ENCODE data around the gene SBNO2.
"Not testable (repeated sequence)": the region's sequence is repeated elsewhere in the genome, so short reads cannot be mapped to it uniquely, and the experiment has no call there.

Gene SBNO2

DNA sequence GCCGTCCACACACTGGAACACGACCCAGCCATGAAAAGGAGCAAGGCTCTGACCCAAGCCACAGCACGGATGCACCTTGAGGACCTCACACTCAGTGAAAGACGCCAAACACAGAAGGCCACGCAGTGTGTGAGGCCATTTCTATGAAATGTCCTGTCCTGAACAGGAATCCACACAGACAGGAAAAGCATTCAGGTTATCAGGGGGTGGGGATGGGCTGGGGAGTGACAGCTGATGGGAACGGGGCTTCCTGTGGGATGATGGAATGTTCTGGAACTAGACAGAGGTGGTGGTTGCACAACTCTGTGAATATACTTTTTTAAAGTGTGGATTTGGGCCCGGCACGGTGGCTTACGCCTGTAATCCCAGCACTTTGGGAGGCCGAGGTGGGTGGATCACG, 39.6 kb downstream of the SBNO2 start:
- DNase-seq (ENCODE audit: low spot score) = no peak

DNA sequence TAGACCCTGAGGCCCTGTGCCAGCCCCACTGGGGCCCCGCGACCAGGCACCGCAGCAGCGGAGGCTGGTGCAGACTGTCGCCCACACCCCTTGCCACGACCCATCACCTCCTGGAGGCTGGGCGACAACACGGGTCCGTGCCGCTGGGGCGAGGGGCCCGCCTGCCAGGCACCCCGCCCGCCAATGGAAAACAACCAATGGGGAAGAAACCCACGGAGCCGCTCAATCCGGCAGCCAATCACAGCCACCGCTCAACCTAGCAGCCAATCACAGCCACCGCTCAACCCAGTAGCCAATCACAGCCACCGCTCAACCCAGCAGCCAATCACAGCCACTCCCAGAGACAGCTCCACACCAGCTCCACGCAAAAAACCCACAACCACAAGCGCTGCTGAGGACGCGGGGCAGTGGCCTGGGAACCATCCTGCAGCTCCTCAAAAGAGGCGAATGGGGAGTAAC, 40.6 kb downstream of the SBNO2 start:
- peak; percentile 84 for DNase-seq (ENCODE audit: low spot score)

DNA sequence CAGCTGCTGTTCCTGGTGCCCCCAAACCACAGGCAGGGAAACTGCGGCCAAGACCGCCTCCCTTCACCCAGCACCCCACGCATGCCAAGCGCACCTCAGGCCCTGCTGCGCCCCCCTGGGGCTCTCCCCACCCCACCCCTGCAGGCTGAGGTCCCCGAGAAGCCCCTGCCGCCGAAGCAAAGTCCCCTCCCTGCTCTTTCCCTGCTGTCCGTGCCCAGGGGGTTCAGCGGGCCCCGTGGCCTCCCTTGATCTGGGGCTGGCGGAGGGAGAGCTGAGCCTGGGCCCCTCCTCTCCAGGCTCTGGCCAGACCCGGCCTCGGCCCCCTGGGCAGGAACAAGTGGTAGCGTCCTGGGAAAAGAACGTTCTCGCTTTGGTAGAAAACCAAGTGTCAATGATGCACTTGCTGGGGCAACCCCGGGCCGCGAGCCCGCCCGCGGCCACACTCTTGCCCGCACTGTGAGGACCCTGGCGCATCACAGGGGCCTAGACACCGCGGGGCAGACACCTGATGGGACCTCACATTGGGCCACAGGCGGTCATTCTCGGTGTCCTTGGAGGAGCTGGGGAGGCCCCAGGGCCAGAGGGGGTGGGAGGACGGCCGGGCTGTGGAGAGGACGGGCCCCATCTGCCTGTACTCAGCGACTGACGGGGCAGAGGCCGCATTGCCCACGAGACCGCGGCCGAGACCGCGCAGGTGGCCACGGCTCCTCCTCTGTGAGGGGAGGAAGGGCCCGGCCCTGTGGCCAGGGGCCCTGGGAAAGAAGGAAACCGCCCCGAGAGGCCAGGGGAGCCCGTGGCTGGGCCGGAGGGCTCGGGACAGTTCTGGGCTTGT, 41.3 kb downstream of the SBNO2 start:
- DNase-seq (ENCODE audit: low spot score) = no peak

DNA sequence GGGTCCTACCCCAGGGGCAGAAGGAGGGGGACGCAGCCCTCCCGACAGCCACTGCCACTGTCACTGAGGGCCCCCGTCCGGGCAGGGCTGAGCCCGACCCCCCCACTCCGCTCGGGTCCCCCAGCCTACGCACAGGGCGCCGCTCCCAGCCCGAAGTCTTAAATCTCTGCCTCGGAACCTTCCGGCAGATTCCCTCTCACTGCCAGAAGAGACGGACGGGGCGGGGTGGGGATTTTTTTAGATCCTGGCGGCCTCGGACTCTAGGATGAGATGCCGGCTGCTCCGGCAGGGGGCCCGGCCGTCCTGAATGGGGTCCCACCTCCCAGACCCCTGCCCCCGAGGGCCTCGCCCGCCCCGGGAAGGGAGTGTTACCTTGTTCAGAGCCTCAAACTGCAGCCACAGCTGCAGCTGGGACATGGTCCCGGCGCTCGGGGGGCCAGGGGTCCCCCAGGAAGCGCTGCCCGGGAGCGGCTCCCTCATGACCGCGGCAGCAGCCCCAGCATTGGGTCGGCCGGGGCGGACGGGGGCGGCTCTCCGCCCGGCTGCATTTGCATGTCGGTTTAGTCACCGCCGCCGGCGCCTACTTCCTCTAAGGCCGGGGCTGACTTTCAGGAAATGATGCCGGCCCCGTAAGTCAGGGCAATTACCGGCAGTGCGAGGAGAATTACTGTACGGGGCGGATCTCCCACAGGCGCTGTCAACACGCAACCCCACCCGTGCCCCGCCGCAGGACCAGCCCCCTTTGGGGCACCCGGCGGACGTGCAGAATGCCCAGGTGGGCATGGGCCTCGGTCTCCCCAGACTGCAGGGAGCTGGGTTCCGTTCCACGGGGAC, 42.1 kb downstream of the SBNO2 start:
- DNase-seq (ENCODE audit: low spot score) = peak; percentile 87

DNA sequence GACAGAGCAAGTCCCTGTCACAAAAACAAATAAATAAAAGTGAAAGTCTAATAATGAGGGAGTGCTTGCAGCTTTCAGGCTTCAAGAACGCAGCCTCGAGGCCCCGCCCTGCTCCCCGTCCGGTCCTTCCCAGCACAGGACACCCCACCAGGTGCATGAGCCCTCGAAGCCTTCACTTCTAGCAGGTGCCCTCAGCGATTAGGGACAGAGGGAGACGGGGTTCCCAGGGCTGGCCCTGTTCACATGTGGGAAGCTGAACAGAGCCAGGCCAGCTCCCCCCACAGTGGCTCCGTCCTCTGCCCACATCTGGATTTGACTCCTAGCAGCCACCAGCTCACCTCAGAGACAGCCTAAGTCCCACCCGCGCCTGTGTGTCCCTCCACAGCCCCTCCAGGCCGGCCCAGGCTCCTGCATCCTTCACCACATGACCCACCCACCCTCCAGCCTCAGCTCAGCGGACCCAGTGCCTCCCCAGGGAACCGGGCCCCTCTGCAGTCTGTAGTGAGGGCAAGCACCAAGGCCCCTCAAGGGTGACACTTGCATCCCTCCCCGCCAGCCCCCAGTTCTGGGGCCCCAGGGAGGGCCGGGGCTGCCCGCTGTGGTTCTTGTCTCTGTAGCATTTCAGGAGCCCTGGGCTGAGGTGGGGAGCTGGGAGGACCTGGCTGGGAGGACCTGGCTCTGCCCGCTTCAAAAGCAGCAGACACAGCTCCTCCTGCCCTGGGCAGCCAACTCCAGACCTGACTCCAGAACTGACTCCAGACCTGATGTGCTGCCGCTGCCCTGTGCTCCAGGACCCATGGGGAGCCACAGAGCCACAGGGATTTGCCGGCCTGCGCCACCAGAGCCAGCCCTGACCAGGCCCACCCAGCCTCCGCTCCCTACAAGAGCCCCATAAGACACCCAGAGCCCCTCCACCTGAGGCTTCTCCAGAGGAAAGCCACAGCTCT, 43.0 kb downstream of the SBNO2 start:
- peak; percentile 51 for DNase-seq (ENCODE audit: low spot score)

DNA sequence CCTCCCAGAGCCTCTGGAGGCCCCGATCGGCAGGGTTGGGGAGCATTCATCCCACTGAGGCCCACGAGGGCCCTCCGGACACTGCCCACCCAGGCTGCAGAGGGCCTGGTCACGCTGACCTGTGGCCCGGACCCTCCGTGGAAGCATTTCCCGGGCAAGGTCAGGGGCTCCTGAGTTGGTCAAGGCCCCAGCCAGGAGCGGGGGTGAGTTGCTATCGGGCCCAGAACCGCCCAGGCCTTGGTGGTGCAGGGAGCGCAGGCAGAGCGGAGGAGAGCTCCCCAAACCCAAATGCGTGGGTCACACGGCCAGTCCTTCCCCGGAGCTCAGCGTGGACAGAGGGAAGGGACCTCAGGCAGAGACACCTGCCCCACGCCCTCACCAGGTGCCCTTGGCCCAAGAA, 44.5 kb downstream of the SBNO2 start:
- no peak for DNase-seq (ENCODE audit: low spot score)

DNA sequence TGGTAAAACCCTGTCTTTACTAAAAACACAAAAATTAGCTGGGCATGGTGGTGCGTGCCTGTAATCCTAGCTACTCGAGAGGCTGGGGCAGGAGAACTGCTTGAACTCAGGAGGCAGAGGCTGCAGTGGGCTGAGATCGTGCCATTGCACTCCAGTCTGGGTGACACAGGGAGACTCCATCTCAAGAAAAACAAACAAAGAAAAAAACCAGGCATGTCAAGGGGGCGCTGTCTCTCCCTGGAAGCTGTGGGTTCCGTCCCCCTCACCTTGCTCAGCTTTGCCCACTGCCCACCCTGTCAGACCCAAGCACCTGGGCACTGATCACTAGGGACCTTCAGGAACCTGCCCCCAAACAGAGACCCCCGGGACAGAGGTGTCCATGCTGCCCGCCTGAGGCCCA, 45.0 kb downstream of the SBNO2 start:
- not testable (repeated sequence) for DNase-seq (ENCODE audit: low spot score)

DNA sequence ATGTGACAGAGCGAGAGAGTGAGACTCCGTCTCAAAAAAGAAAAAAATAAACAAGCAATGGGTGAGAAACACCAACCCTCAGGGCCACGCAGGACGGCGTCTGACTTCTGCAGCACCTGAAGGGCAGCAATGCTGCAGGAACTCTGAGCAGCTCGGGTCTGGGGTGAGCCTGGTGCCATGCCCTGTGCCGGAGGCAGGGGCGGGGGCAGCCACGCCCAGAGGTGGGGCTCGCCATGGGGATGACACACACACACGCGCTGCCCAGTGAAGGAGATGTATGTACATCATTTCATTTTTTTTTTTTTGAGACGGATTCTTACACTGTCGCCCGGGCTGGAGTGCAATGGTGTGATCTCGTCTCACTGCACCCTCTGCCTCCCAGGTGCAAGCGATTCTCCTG, 46.0 kb downstream of the SBNO2 start:
- DNase-seq (ENCODE audit: low spot score) = no peak

DNA sequence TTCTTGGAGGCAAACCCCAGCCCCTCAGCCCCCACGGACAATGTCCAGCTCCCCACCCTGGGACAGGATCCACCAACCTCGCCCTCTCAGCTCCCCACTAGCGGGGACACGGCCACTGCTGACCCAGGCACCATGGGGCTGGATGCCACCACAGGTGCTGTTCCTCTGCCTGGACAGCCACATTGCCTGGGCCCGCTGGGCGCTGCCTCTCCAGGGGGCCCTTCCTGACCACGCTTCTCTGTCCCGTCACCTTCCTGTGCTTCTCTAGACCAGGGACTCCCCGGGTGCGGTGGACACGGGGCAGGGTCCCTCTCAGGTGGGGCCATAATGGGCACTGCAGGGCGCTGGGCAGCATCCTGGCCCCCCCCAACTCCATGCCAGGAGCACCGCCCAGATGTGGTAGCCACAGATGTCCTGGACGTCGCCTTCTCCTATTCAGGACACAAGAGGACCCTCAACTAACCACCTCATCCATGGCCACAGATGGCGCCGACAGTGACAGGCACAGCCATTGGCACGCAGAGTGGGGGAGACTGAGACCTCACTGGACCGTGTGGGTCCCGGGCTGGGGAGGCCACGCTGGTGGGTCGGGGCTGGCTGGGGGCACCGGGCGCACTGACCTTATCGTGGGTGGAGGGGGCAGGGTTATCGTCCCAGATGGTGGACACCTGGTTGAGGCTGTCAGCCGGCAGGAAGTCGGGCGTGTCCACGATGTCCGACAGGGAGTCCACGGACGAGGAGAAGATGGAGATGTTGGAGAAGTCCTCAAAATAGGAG, 46.9 kb downstream of the SBNO2 start:
- DNase-seq (ENCODE audit: low spot score) = no peak

DNA sequence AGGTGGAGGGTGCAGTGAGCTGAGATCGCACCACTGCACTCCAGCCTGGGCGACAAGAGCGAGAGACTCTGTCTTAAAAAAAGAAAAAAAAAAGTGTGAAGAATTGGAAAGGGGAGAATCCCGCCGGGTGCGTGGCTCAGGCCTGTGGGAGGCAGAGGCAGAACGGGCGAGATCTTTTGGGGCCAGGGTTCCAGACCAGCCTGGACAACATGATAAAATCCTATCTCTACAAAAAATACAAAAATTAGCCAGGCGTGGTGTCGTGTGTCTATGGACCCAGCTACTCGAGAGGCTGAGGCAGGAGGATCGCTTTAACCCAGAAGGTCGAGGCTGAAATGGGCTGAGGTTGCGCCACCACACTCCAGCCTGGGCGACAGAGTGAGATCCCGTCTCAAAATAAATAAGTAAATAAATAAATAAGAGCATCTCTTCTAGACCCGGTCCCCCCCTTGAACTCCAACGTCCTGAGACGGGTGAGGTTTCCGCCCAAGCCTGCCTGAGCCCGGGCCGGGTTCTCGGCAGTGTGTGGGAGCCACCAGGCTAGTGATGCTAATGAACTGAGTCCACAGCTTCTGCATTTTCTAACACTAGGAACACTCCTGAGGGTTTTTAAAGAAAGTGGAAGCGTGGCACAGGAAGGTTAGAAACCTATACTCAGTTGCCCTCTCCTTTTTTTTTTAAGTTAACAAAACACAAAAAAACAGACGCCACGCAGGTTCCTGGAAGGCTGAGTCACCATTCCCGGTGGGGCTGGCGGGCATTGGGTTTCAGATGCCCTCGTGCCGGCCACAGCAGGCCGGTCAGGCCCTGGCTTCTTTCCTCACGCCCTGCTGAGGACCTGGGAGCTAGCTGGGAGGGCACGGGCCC, 48.2 kb downstream of the SBNO2 start:
- no peak for DNase-seq (ENCODE audit: low spot score)

DNA sequence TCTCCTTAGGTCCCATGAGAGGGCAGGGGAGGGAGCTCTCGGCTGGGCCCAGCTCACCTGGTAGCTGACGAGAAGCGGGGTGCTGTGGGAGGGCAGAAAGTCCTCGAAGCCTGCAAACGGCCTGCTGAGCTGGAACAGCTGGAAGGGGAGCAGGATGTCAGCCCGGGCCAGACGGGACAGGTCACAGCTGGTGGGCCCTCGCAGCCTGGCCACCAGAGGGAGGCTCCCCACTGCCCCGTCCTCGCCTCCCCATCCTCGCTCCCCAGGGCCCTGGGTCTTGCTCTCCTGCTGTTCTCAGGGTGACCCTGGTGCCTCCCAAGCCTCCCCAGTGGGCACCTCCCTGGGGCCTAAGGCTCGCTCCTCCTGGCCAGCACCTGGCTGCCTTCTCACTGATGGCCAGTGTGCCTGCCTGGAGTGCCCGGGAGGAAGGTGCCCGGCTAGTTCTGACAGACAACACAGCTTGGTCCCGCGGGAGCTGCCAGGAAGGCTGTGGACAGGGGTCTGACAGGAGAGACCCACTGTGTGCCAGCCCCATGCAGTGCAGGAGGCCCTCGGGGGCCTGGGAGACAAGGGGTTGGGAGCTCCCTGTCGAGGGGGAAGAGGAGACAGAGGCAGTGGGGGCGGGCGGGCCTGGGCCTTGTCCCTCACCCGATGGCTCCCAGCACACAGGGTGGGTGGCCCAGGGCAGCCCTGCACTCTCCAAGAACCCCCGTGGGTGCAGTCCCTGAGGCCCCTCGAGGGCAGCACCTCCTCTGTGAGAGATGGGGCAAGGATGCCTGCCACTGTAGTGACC, 50.0 kb downstream of the SBNO2 start:
- no peak for DNase-seq (ENCODE audit: low spot score)

DNA sequence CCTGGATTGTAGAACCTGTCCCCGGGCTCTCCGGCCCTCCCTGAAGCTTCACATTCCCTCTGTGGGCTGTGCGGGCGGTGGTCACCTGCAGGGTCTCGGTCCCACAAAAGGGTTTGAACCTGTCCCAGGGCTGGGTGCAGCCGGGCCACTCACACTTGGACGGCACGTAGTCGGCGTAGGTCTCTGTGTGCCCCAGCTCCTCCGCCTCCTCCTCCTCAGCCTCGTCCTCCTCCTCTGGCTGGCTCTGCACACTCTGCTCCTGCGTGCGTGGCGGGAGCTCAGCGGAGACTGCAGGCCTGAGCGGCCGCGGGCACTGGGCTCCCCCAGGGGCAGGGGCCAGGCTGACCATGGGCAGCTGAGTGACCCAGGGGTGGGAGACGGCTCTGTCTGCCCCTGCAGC, 50.7 kb downstream of the SBNO2 start:
- no peak for DNase-seq (ENCODE audit: low spot score)

DNA sequence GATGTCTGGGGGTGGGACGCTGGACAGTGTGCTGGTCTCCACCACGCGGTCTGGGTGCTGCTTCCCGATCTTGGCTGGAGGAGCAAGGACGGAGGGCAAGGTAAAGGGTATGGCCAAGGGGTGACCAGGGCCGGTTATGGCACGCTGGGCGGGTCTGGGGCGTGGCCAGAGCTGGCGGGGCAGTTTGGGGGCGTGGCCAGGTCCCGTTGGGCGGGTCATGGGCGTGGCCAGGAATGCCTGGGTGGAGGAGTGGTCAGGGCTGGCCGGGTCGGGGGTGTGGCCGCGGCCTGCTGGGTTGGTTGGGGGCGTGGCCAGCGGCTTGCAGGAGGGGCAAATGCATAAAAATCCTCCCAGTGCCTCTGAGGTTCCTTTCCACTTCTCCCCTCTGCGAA, 51.1 kb downstream of the SBNO2 start:
- no peak for DNase-seq (ENCODE audit: low spot score)

DNA sequence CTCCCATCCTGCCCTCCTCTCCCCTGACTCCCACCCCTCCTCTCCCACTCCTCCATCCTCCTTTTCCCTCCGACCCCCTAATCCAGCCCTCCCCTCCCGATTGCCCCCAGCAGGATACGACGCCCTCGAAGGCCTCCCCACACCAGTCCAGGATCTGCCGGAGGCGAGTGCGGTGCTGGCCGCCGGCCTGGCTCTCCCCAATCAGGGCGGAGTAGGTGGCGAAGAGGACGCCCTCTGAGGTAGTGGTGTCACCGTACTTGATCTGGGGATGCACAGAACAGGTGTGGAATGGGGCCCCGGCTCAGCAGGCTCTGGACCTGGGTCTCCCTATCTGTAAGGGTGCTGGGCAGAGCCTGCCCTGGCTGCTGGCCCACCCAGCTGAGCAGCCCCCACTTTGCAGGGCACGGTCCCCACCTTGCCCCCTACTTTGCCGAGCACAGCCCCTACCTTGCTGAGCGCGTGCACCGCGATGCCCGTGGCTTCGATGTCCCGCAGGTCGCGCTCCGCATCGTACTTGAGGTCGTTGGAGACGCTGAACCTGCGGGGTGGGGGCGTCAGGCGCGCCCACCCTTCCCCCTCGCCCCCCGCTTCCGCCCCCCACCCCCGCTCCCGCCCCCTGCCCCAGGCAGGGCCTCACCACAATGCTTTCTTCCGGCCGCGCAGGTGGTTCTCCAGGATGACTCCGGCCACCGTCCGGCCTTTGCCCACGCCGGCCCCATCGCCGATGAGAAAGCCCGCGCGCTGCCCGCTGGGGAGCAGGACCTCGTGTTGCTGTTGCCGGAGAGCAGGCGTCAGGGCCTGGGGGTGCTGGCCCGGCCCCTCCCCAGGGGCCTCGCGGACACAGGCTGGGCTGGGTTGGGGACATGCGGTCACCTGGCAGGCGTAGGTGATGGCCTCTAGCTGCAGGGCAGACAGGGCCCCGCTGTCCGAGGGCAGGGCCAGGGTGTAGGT, 51.8 kb downstream of the SBNO2 start:
- DNase-seq (ENCODE audit: low spot score) = no peak

DNA sequence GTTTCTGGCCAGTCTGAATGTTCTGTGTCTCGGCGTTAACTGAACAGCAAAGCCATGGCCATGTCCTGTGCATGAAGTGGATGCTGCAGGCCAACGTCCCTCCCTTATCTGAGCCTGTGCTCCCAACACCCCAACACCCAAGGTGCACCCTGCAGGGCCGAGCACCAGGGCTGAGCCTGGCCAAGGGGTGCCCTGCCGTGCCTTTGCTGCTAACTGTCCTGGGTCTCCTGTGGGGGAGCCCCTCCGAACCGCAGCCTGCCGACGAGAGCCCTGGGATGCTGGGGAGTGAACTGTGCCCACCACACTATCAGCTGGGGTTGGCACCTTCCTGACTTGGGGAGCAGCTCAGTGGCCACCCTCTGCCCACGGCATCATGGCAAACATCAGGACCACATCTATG, 52.7 kb downstream of the SBNO2 start:
- no peak for DNase-seq (ENCODE audit: low spot score)

DNA sequence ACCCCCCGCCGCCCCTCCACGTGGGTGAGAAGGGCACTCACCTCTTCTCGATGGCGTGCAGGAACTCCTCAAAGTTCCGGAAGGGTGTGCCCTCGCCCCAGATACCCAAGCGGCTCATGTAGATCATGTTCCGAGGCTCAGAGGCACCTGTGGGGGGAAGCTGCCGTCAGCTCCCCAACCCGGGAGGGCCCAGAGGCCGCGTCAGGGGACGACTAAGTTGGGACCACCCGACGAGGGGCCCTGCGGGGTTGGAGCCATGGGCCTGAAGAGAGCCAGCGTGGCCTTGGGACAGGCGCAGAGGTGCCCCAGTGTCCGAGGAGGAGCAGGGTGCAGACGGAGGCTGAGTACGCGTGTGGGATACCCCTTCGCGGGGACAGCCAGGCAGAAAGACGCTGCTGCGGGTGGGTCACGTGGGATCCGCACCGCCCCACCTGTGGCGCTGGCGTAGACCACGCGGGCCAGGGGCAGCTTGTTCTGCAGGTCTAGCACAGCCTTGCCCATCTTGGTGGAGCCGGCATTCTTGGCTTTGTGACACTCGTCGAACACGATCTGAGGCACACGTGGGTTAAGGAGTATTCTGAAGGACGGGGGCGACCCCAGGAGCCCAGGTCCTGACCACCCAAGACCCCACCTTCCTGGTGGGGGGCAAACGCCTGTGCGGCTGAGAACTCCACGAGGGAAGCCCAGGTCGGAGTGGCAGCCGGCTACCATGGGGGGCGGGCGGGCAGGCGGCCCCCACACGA, 54.4 kb downstream of the SBNO2 start:
- DNase-seq (ENCODE audit: low spot score) = no peak

DNA sequence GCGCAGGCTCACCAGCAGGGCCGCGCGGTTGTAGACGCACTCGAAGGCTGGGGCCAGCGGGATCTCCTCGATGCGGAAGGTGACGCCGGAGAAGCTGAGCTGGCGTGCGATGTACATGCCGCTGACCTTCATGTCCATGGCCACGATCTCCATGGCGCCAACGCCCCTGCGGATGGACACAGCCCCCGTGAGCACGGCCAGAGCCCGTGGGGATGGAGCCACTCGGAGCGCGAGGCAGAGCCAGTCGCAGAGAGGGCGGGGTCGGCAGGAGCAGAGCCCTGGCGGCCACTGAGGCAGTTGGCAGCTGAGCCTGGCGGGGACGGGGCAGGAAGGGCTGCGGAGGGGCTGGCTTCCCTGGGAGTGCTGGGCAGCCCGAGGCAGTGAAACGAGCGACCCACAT, 55.1 kb downstream of the SBNO2 start:
- DNase-seq (ENCODE audit: low spot score) = no peak

DNA sequence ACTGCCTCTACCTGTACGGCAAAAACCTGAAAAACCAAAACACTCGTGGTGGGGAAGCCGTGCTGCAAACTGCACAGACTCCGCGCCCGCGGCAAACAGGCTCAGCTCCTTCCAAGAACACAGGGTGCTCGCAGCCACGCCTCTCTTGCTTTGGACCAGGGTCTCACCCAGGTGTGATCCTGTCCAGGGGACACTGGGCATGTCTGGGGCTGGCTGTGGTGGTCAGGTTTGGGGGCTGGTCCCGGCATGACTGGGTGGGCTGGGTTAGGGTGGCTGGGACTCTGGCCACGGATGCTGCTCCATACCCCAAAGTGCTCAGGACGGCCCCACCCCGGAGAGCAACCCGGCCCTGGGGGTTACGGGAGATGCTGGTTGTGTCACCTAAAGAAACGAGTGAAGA, 56.4 kb downstream of the SBNO2 start:
- DNase-seq (ENCODE audit: low spot score) = no peak

Data from CD4-positive, alpha-beta T cell treated with Interleukin-15 for 4 hours (primary cell).